Lower lobe of right lung (tissue), 2 donors: Measurements from ENCODE around the gene ADARB1. TPM values are rescaled to one million over a fixed set of nuclear protein-coding genes. Genes with fewer than 3 reads are reported as not detected.

ENCODE experiments used
- ATAC-seq, 2 donors: fragments of 200-7000 bp; cut with Tn5 transposase; one replicate each; pipeline ENCODE4 v1.9.1; 2020 to 2022; ENCODE audit warnings: mild to moderate bottlenecking in 2 of 2, moderate library complexity in 2 of 2
- DNase-seq: peaks from one replicate; pipeline ENCODE4 v3.0.0-alpha.2; 2020
- H3K27ac ChIP-seq: fragments of 200-600 bp; one replicate; pipeline ENCODE4 v1.8.0; 2022
- H3K27me3 ChIP-seq: fragments of 200-600 bp; one replicate; pipeline ENCODE4 v1.8.0; 2022; ENCODE audit warnings: low read depth
- H3K36me3 ChIP-seq: fragments of 200-600 bp; one replicate; pipeline ENCODE4 v1.8.0; 2022; ENCODE audit warnings: mild to moderate bottlenecking
- H3K4me1 ChIP-seq: fragments of 200-600 bp; one replicate; pipeline ENCODE4 v1.8.0; 2022
- H3K4me3 ChIP-seq: fragments of 200-600 bp; one replicate; pipeline ENCODE4 v1.8.0; 2022; ENCODE audit warnings: mild to moderate bottlenecking
- H3K9me3 ChIP-seq: fragments of 200-600 bp; one replicate; pipeline ENCODE4 v1.8.0; 2022
- intact Hi-C: fragments of 100-400 bp; cut with DNase I; formaldehyde crosslinking; loops from one replicate; pipeline ENCODE4 v1.11.0; 2022
- total RNA-seq: library from RNA; stranded (reverse); fragmentation: NEBNext Ultra II Directional; extraction: Animal tissue kit (Norgen Biotek cat#: 25700); gene quantifications from one replicate; pipeline ENCODE4 v1.2.1, GENCODE V29; 2021
- TF ChIP-seq, protein P1 (sequence below): fragments of 200-600 bp; IDR thresholded peaks from one replicate; pipeline ENCODE4 v1.8.0; 2022; ENCODE audit warnings: antibody characterized with exemption, mild to moderate bottlenecking
- donor health status: DM: no; HTN: yes; CAD: no; lungs with severe emphysema.

Gene ADARB1
- total RNA-seq, 1 donor from 2014 or later: 48.2 TPM

DNA sequence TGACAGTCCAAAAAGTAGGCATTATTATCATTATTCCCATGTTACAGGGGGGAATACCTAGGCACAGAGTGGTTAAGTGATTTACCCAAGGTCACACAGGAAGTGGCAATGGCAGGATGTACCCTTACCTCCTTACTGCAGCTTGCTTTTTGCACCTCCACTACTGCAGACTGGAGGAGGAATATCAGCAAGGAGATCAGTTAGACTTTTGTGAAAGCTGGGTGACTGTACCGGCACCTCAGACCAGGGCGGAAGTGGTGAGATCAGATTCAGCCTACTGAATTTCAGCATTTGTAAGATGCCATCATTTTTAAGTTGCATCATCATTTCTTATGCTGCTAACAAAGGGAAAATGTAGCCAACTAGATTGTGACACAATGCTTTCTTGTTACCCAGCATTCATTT is 4.5 kb downstream of the ADARB1 start:
- peak; percentile 41 to 45 for ATAC-seq
- Histone ChIP-seq H3K27me3 (no peaks in the 10 kb centered on the region), H3K9me3 (no peaks in the 10 kb centered on the region), H3K4me1 (peaks cover 61% of the 10 kb centered on the region), H3K36me3 (no peaks in the 10 kb centered on the region), H3K4me3 (no peak overlapping the region), H3K27ac (peak overlapping the region; percentile 49)
- intact Hi-C loops: no loop called here
- no peak for DNase-seq
- TF ChIP-seq, protein P1, sequence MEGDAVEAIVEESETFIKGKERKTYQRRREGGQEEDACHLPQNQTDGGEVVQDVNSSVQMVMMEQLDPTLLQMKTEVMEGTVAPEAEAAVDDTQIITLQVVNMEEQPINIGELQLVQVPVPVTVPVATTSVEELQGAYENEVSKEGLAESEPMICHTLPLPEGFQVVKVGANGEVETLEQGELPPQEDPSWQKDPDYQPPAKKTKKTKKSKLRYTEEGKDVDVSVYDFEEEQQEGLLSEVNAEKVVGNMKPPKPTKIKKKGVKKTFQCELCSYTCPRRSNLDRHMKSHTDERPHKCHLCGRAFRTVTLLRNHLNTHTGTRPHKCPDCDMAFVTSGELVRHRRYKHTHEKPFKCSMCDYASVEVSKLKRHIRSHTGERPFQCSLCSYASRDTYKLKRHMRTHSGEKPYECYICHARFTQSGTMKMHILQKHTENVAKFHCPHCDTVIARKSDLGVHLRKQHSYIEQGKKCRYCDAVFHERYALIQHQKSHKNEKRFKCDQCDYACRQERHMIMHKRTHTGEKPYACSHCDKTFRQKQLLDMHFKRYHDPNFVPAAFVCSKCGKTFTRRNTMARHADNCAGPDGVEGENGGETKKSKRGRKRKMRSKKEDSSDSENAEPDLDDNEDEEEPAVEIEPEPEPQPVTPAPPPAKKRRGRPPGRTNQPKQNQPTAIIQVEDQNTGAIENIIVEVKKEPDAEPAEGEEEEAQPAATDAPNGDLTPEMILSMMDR: no peak

DNA sequence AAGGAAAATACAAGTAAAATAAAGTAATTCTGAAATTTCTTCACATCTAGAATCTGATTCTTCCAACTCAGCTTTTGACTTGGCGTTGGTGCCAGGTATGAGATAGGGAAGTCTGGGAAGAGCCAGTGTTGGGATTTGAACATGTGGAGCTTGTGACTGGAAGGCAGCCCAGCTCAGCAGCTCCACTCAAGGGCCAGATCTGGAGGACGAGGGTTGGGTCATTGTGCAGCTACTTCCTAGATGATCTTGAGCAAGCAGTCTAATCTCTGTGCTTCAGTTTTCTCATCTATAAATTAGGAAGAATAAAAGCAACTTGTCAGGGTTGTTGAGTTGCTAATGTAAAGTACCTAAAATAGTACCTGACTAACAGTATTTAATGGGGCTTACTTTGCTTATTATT is 5.0 kb downstream of the ADARB1 start:
- H3K4me3 ChIP-seq: no peak overlapping the region
- H3K4me1 ChIP-seq: peaks cover 61% of the 10 kb centered on the region
- H3K27ac ChIP-seq: peak overlapping the region; percentile 37
- DNase-seq: no peak
- ATAC-seq: no peak
- H3K9me3 ChIP-seq: no peaks in the 10 kb centered on the region
- intact Hi-C loops: no loop called here
- H3K36me3 ChIP-seq: no peaks in the 10 kb centered on the region
- H3K27me3 ChIP-seq: no peaks in the 10 kb centered on the region
- TF ChIP-seq, protein P1: no peak

DNA sequence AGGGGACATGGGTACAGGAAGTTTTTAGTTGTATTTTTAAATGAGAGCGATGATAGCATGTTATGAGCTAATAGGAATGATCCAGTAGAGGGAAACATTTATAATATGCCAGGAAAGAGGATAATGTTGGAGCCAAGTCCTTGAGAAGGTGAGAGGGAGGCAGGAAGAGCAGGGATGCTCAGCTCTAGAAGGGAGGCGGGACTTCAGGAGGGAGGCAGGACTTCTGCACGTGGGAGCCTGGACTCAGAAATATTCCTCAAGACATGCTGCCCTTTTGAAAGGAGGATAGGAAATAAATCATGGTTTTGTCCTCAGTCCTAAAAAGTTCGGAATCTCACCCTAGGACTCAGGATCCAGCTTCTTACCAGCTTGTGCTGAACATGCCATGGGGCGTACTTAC is 5.9 kb downstream of the ADARB1 start:
- Histone ChIP-seq H3K9me3 (no peaks in the 10 kb centered on the region), H3K27ac (no peak overlapping the region), H3K36me3 (no peaks in the 10 kb centered on the region), H3K4me3 (no peak overlapping the region), H3K4me1 (peaks cover 60% of the 10 kb centered on the region), H3K27me3 (no peaks in the 10 kb centered on the region)
- DNase-seq (no peak), ATAC-seq (no peak)
- intact Hi-C loops: no loop called here
- TF ChIP-seq, protein P1: no peak

DNA sequence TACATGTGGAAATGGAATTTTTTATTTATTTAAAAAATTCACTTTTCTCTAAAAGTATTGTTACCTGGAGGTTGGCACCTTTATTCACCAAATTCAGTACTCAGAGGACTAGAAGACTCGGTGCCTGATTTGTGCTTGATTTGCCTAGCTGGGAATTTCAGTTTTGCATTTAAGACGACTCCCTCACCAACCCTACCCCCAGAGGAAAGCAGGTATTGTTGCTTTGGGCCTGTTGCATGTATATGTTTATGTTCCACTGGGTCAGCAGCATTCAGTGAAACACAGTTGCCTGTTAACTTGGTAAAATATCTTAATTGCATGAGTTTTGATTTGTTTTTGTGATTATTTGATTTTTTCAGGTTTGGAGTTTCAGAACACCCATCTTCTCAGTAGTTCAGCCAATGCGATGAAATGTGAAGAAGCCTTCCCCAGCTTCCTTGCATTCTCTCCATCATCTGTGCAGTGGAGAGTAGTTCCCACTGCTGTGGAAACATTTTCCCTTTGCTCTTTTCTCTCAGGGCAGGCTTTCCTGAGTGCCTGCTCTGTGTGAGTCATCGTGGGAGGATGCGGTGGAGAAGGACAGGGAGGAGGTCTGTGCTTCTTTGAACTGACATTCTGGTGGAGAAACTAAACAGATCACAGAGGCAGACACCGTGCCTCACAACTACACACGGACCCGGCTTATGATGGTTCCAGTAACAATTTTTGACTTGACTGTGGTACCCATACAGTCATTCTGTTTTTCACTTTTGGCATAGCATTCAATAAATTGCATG is 6.4 kb downstream of the ADARB1 start:
- Histone ChIP-seq H3K4me3 (no peak overlapping the region), H3K4me1 (peaks cover 56% of the 10 kb centered on the region), H3K27me3 (no peaks in the 10 kb centered on the region), H3K36me3 (no peaks in the 10 kb centered on the region), H3K27ac (no peak overlapping the region), H3K9me3 (no peaks in the 10 kb centered on the region)
- intact Hi-C loops: no loop called here
- TF ChIP-seq, protein P1: no peak
- ATAC-seq: no peak
- no peak for DNase-seq

DNA sequence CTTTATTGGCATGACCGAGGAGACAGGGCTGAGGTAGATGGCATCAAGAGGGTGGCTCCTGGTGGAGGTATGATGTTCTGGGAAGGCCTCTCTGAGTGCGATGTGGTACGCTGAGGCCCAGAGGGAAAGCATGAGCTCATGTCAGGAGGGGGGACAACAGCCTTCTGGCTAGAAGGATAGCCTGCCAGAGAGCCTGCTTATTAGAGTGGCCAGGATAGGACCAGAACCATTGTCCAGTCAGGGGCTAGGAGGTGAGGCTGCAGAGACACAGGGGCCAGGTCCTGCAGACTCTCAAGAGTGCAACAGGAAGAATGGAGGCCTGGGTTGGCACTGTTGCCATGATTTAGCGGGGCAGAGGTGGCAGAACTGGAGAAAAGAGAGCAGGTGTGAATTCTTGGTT is 7.3 kb downstream of the ADARB1 start:
- no peak overlapping the region for H3K27ac ChIP-seq
- intact Hi-C loops: no loop called here
- no peak for ATAC-seq
- no peak for DNase-seq
- TF ChIP-seq, protein P1: no peak
- no peak overlapping the region for H3K4me3 ChIP-seq
- H3K4me1 ChIP-seq: peaks cover 56% of the 10 kb centered on the region
- no peaks in the 10 kb centered on the region for H3K9me3 ChIP-seq
- H3K27me3 ChIP-seq: no peaks in the 10 kb centered on the region
- no peaks in the 10 kb centered on the region for H3K36me3 ChIP-seq
